ENCODE measurements around the gene GPC5.

- TF ChIP-seq CTCF (conservative IDR thresholded peaks at IDR 0.05; ENCODE audit: low read length) (no peak), EZH2phosphoT487 (IDR thresholded peaks at IDR 0.05; ENCODE audit: borderline replicate concordance, low read depth, low read length) (no peak)
Measured at GRCh38 chr13:91978571-91978970, 580.1 kb downstream of the GPC5 start.

Data from OCI-LY7 (cell line).